Measurements from ENCODE around the gene SPO11. TPM values are rescaled to one million over a fixed set of nuclear protein-coding genes. Genes with fewer than 3 reads are reported as not detected.

The SPO11 gene
- total and polyA plus RNA-seq, 2 of the 4 experiments (the other 2 are of a cell fraction), result not detected

- intact Hi-C loops (cut with micrococcal nuclease), result no loop called here
- Histone ChIP-seq H3K23ac (ENCODE audit: low read depth, low read length) (no peak overlapping the region), H3K18ac (ENCODE audit: low read depth, low read length) (peak overlapping the region; percentile 47; the same call in 1 of the 2 replicates), H4K91ac (ENCODE audit: insufficient read depth, low read depth, low read length) (peak overlapping the region; percentile 72), H2BK20ac (ENCODE audit: low read depth, low read length) (peak overlapping the region; percentile 67), H3K56ac (ENCODE audit: extremely low read depth, insufficient read depth, low read length) (no peak overlapping the region), H3K4ac (ENCODE audit: low read depth, low read length) (peak overlapping the region; percentile 58), H2BK120ac (ENCODE audit: low read depth, low read length) (peak overlapping the region; percentile 28; the same call in 1 of the 2 replicates), H4K5ac (ENCODE audit: low read depth, low read length) (no peak overlapping the region), H3K4me2 (ENCODE audit: low read depth, low read length) (peak overlapping the region; percentile 48; the same call in 1 of the 2 replicates), H2BK5ac (ENCODE audit: low read depth, low read length, poor library complexity, severe bottlenecking) (peak overlapping the region; percentile 78), H3K36me3 (ENCODE audit: control insufficient read depth, insufficient read depth, low read length) (peaks cover 31% of the 10 kb centered on the region), H3K27ac (ENCODE audit: insufficient read depth, low read length) (peak overlapping the region; percentile 70; the same call in 1 of the 2 replicates), H3K9me3 (ENCODE audit: control insufficient read depth, insufficient read depth, low read length) (no peaks in the 10 kb centered on the region), H4K20me1 (ENCODE audit: insufficient read depth, low read length) (peaks cover 3% of the 10 kb centered on the region; the same call in 1 of the 2 replicates), H3K9me1 (ENCODE audit: insufficient read depth, low read length) (peaks cover 5% of the 10 kb centered on the region; the same call in 1 of the 2 replicates), H2AFZ (replicated peaks; ENCODE audit: low read length, poor library complexity) (peak overlapping the region; percentile 29), H3K4me1 (ENCODE audit: control insufficient read depth, insufficient read depth, low read length) (peaks cover 3% of the 10 kb centered on the region), H3K4me3 (ENCODE audit: insufficient read depth, low read depth, low read length) (no peak overlapping the region), H3K14ac (replicated peaks; ENCODE audit: low read depth, low read length) (peak overlapping the region; percentile 26; the same call in 1 of the 2 replicates), H3K79me1 (ENCODE audit: low read depth in 1 of 2, low read length in 2 of 2) (peaks cover 26 to 30% of the 10 kb centered on the region in 2 experiments), H3K27me3 (ENCODE audit: control insufficient read depth, insufficient read depth, low read length) (no peaks in the 10 kb centered on the region), H2AK9ac (replicated peaks; ENCODE audit: low read depth, low read length, poor library complexity) (peak overlapping the region; percentile 30), H2BK15ac (ENCODE audit: low read depth, low read length) (0 out of 3 replicates have a peak overlapping the region, but pooled peaks have one; percentile 27), H2AK5ac (ENCODE audit: low read depth, low read length) (peak overlapping the region; percentile 39; the same call in 1 of the 2 replicates), H4K8ac (ENCODE audit: low read depth in 2 of 2, low read length in 2 of 2) (peak overlapping the region in 1 of 2 experiments; percentile 82; a peak in 2 of 4 replicates), H3K9ac (ENCODE audit: low read depth, low read length) (no peak overlapping the region)
- ATAC-seq (ENCODE audit: low read depth) (peak; percentile 90), DNase-seq (peak; percentile 87)
- BruUV-seq (replicated peaks), result no TSS peak
- POLR2A ChIA-PET (ENCODE audit: unreplicated experiment), result interaction anchor here (0.5 to 1.4 kb wide), 2 partner anchors 10 to 36 kb away, joined by 3 read pairs; partner anchors contain the start of gene RAE1
- dilution Hi-C loops (cut with HindIII; ENCODE audit: low sequenced_read_pairs, unreplicated experiment), result no loop called here
- CTCF ChIA-PET, result no interaction called here
- WGBS, 2 experiments (ENCODE audit: extremely low coverage in 2 of 2, insufficient read length in 1 of 2), result no CpG with 5 or more reads among the region's 6 CpGs
- in situ Hi-C loops (cut with MboI; ENCODE audit: low sequenced_read_pairs), result loop anchor here (25.0 kb wide), 1 partner anchor 974 kb away; the partner anchor contains the start of genes AURKA and CSTF1
- TF ChIP-seq SMC3 (IDR thresholded peaks at IDR 0.05; ENCODE audit: low read depth, low read length) (no peak), RFX5 (IDR thresholded peaks at IDR 0.05; ENCODE audit: low read depth, low read length) (peak; percentile 43; the same call in 1 of the 2 replicates), ELK1 (IDR thresholded peaks at IDR 0.05; ENCODE audit: borderline replicate concordance, low read depth, low read length) (no peak), BHLHE40 (IDR thresholded peaks at IDR 0.05; ENCODE audit: low read depth, low read length) (peak; percentile 98), RAD21 (IDR thresholded peaks at IDR 0.05; ENCODE audit: low read length) (no peak), CEBPB (IDR thresholded peaks at IDR 0.05; ENCODE audit: low read depth, low read length) (no peak), CTCF (conservative IDR thresholded peaks at IDR 0.05; ENCODE audit: low read depth, low read length) (no peak), POLR2A (IDR thresholded peaks at IDR 0.05; ENCODE audit: low read depth, low read length) (no peak), USF2 (IDR thresholded peaks at IDR 0.05; ENCODE audit: low read depth, low read length) (no peak), NFE2L2 (IDR thresholded peaks at IDR 0.05; ENCODE audit: low read depth, low read length) (peak; percentile 58; the same call in 1 of the 2 replicates), MAFK (IDR thresholded peaks at IDR 0.05; ENCODE audit: low read depth, low read length) (0 out of 2 replicates have a peak, but pooled peaks have one; percentile 13), FOS (IDR thresholded peaks at IDR 0.05; ENCODE audit: low read depth, low read length) (peak; percentile 89), MXI1 (IDR thresholded peaks at IDR 0.05; ENCODE audit: borderline replicate concordance, low read depth, low read length) (no peak), CHD1 (IDR thresholded peaks at IDR 0.05; ENCODE audit: low read depth, low read length) (no peak), RCOR1 (IDR thresholded peaks at IDR 0.05; ENCODE audit: insufficient replicate concordance, low read length) (peak; percentile 43)
Observed at GRCh38 chr20:57361517-57361916, 31.9 kb downstream of the SPO11 start.

Measured in IMR-90 (cell line).